BJ (cell line): Measurements from ENCODE around the gene TBC1D8. TPM values are rescaled to one million over a fixed set of nuclear protein-coding genes. Genes with fewer than 3 reads are reported as not detected.

Experiments used
- CTCF ChIA-PET: fragments of 350-600 bp; formaldehyde crosslinking; extraction: SDS; loops from one replicate; lab custom pipeline; 2021; ENCODE audit warnings: antibody characterized with exemption, inconsistent platforms; lab: Yijun Ruan, JAX
- POLR2A ChIA-PET: fragments of 300-600 bp; sonication (Branson Sonifier 250); formaldehyde crosslinking; extraction: SDS; loops from one replicate; lab custom pipeline; 2021; ENCODE audit warnings: antibody characterized with exemption; lab: Charles Lee
- DNase-seq: peaks from one replicate; pipeline ENCODE4 v3.0.0-alpha.2; 2011; ENCODE audit warnings: low read depth
- H3K27me3 ChIP-seq: 2 replicates; pipeline ENCODE4 v1.6.0; 2011; ENCODE audit warnings: low read length; ENCODE audit not compliant: control insufficient read depth, insufficient read depth
- H3K36me3 ChIP-seq: 2 replicates; pipeline ENCODE4 v1.5.1; 2011; ENCODE audit warnings: low read length; ENCODE audit not compliant: control insufficient read depth, insufficient read depth
- H3K4me3 ChIP-seq: 2 replicates; pipeline ENCODE4 v1.5.1; 2011; ENCODE audit warnings: low read depth, mild to moderate bottlenecking, control low read depth, low read length
- polyA plus RNA-seq: library from polyadenylated mRNA; depleted of rRNA; stranded (reverse); fragments of >200 nt; gene quantifications from 2 replicates; pipeline ENCODE4 v1.2.3, GENCODE V29; 2011
- TF ChIP-seq, protein P1 (sequence below): IDR thresholded peaks from 2 replicates; pipeline ENCODE4 v1.5.1; 2011; ENCODE audit warnings: low read depth, mild to moderate bottlenecking, control low read depth, inconsistent platforms, low read length, moderate library complexity; ENCODE audit not compliant: insufficient read depth

Gene TBC1D8
- polyA plus RNA-seq, 1 experiment, result 8.8 TPM

DNA sequence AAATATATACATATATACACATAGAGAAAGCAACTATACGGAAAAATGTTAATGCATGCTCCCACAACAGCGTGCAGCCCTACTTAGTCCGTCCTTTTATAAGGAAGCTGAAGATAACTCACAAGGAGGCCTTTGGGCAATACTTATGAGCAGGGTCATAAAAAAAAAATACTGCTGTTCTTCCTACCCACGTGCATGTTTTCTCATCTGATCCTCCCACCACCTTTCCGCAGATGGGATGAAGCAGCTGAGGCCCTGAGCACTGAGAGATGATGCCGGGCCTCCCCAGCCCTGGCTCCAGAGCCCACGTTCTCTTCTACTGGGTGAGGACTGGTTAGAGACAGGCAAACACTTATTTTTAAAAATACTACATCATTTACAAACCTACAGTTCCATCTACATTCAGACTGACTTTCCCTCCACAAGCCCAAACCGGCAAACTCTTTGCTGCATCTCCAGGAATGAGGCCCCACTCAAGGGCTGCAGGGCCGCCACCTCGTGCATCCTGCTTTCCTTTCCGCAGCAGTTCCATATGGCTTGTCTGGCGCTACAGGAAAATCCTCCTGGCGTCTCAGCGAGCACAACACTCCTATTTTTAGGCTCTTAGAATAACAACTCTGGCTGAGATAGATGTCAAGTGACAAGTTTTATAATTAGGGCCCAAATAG, 41.6 kb downstream of the TBC1D8 start:
- ChIA-PET POLR2A (no interaction called here), CTCF (interaction anchor here (2.1 kb wide), 1 partner anchor 11 kb away, joined by 7 read pairs; no protein-coding TSS in a partner anchor)
- TF ChIP-seq, protein P1, sequence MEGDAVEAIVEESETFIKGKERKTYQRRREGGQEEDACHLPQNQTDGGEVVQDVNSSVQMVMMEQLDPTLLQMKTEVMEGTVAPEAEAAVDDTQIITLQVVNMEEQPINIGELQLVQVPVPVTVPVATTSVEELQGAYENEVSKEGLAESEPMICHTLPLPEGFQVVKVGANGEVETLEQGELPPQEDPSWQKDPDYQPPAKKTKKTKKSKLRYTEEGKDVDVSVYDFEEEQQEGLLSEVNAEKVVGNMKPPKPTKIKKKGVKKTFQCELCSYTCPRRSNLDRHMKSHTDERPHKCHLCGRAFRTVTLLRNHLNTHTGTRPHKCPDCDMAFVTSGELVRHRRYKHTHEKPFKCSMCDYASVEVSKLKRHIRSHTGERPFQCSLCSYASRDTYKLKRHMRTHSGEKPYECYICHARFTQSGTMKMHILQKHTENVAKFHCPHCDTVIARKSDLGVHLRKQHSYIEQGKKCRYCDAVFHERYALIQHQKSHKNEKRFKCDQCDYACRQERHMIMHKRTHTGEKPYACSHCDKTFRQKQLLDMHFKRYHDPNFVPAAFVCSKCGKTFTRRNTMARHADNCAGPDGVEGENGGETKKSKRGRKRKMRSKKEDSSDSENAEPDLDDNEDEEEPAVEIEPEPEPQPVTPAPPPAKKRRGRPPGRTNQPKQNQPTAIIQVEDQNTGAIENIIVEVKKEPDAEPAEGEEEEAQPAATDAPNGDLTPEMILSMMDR, result no peak
- no peak for DNase-seq
- no peak overlapping the region for H3K4me3 ChIP-seq
- H3K36me3 ChIP-seq, result no peaks in the 10 kb centered on the region
- H3K27me3 ChIP-seq, result no peaks in the 10 kb centered on the region

GRCh38 chr2:101108357-101108756, 42.8 kb downstream of the TBC1D8 start:
- TF ChIP-seq, protein P1, result no peak
- no peak for DNase-seq
- H3K36me3 ChIP-seq, result no peaks in the 10 kb centered on the region
- ChIA-PET POLR2A (no interaction called here), CTCF (interaction anchor here (0.8 kb wide), 1 partner anchor 84 kb away, joined by 3 read pairs; no protein-coding TSS in a partner anchor)
- no peaks in the 10 kb centered on the region for H3K27me3 ChIP-seq
- no peak overlapping the region for H3K4me3 ChIP-seq

- TF ChIP-seq, protein P1, result no peak
- no peak overlapping the region for H3K4me3 ChIP-seq
- H3K27me3 ChIP-seq, result no peaks in the 10 kb centered on the region
- ChIA-PET POLR2A (no interaction called here), CTCF (interaction anchor here (1.3 kb wide), 1 partner anchor 16 kb away, joined by 4 read pairs; no protein-coding TSS in a partner anchor)
- DNase-seq, result no peak
- no peaks in the 10 kb centered on the region for H3K36me3 ChIP-seq
Measured at GRCh38 chr2:101107241-101107640, 43.9 kb downstream of the TBC1D8 start.

DNA sequence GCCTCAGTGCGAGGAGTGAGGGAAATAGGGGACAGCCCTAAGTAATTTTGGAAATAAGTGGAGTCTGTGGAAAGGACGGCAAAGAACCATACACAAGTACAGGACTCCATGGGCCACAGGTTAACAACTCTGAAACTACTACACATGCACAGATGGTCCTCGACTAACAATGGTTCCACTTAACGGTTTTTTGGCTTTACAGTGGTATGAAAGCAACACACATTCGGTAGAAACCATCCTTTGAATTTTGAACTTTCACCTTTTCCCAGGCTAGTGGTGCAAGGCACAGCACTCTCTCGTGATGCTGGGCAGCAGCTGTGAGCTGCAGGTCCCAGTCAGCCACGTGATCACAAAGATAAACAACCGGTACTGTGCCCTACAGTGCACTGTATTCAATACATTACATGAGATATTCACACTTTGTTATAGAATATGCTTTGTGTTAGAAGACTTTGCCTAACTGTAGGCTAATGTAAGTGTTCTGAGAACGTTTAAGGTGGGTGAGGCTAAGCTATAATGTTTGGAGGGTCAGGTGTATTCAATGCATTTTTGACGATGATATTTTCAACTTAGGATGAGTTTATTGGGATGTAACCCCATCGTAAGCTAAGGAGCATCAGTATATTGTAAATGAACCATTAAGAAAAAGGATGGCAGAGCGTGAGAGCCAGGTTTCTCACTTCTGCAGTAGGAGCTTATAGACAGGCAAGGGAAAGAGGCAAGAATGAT, 44.6 kb downstream of the TBC1D8 start:
- no peak for DNase-seq
- no peaks in the 10 kb centered on the region for H3K36me3 ChIP-seq
- ChIA-PET POLR2A (no interaction called here), CTCF (interaction anchor here (1.3 kb wide), 1 partner anchor 15 kb away, joined by 4 read pairs; no protein-coding TSS in a partner anchor)
- no peaks in the 10 kb centered on the region for H3K27me3 ChIP-seq
- TF ChIP-seq, protein P1, result no peak
- H3K4me3 ChIP-seq, result no peak overlapping the region

DNA sequence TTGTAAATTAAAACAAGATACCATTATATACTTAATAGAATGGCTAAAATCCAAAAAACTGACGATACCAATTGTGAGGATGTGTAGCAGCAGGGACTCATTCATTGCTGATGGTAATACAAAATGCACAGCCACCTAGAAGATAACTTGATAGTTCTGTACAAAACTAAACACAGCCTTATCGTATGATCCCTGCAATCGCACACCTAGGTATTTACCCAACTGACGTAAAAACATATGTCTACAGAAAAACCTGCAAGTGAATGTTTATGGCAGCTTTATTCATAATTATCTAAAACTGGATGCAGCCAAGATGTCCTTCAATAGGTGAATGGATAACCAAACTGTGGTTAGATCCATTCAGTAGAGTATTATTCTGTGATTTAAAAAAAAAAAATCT, 45.5 kb downstream of the TBC1D8 start:
- ChIA-PET CTCF (no interaction called here), POLR2A (no interaction called here)
- Histone ChIP-seq H3K4me3 (no peak overlapping the region), H3K27me3 (no peaks in the 10 kb centered on the region), H3K36me3 (no peaks in the 10 kb centered on the region)
- TF ChIP-seq, protein P1, result no peak
- DNase-seq, result no peak
